ENCODE data around the gene CLCN2.

The CLCN2 gene

GRCh38 chr3:184361932-184362667 lies 695 bp upstream of the CLCN2 start:
- Histone ChIP-seq H3K36me3 (ENCODE audit: control insufficient read depth, insufficient read depth, low read length) (peaks cover 8% of the 10 kb centered on the region), H3K4me1 (ENCODE audit: control insufficient read depth, insufficient read depth, low read length) (peaks cover 7% of the 10 kb centered on the region), H3K4me3 (ENCODE audit: low read length) (peak overlapping the region; percentile 91), H3K27ac (ENCODE audit: low read depth, low read length) (peak overlapping the region; percentile 99), H3K27me3 (ENCODE audit: control insufficient read depth, insufficient read depth, low read length) (no peaks in the 10 kb centered on the region), H3K9ac (ENCODE audit: low read length) (peak overlapping the region; percentile 77)

DNA sequence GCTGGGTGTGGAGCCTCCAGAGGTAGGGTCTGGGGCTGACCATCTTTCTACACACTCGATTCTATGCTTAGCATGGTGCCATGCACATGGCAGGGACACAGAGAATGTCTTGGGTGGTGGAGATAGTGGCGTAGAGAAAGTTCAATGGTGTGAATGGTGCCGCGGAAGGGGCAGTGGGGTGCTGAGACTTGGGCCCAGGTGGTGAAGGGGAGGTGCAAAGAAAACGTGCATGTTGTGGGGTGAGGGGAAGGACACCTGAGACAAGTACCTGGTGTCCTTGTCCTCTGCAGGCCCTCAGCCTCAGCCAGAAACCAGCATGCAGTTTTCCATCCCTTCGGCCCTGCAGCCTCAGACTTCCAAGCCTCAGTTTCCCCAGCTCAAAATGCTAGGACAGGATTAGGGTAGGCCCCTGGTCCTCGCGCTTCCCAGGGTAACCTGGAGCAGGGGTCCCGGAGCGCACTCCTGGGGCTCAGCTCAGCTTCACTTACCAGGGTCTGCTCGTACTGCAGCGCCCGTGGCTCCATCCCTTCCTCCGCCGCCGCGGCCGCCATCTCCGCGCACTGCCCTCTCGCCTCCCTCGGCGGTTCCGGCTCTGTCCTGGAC lies 375 bp downstream of the CLCN2 start:
- Histone ChIP-seq H3K27ac (ENCODE audit: low read depth, low read length) (peak overlapping the region; percentile 99), H3K9ac (ENCODE audit: low read length) (peak overlapping the region; percentile 12)

GRCh38 chr3:184360070-184360928 lies 1.1 kb downstream of the CLCN2 start:
- H3K4me3 ChIP-seq (ENCODE audit: low read length), result peak overlapping the region; percentile 91
- H3K36me3 ChIP-seq (ENCODE audit: control insufficient read depth, insufficient read depth, low read length), result peaks cover 5% of the 10 kb centered on the region
- no peaks in the 10 kb centered on the region for H3K27me3 ChIP-seq (ENCODE audit: control insufficient read depth, insufficient read depth, low read length)
- no peak overlapping the region for H3K27ac ChIP-seq (ENCODE audit: low read depth, low read length)
- H3K9ac ChIP-seq (ENCODE audit: low read length), result peak overlapping the region; percentile 12
- peaks cover 7% of the 10 kb centered on the region for H3K4me1 ChIP-seq (ENCODE audit: control insufficient read depth, insufficient read depth, low read length)

More for the DNA sequence above, 375 bp downstream of the CLCN2 start:
- H3K27me3 ChIP-seq (ENCODE audit: control insufficient read depth, insufficient read depth, low read length), result no peaks in the 10 kb centered on the region
- H3K36me3 ChIP-seq (ENCODE audit: control insufficient read depth, insufficient read depth, low read length), result peaks cover 5% of the 10 kb centered on the region
- peak overlapping the region; percentile 91 for H3K4me3 ChIP-seq (ENCODE audit: low read length)
- peaks cover 7% of the 10 kb centered on the region for H3K4me1 ChIP-seq (ENCODE audit: control insufficient read depth, insufficient read depth, low read length)

- Histone ChIP-seq H3K27ac (ENCODE audit: low read depth, low read length) (no peak overlapping the region), H3K9ac (ENCODE audit: low read length) (no peak overlapping the region), H3K4me1 (ENCODE audit: control insufficient read depth, insufficient read depth, low read length) (peaks cover 7% of the 10 kb centered on the region), H3K36me3 (ENCODE audit: control insufficient read depth, insufficient read depth, low read length) (peaks cover 5% of the 10 kb centered on the region), H3K4me3 (ENCODE audit: low read length) (no peak overlapping the region), H3K27me3 (ENCODE audit: control insufficient read depth, insufficient read depth, low read length) (no peaks in the 10 kb centered on the region)
These were observed 1.8 kb downstream of the CLCN2 start for GRCh38 chr3:184359610-184360009.

DNA sequence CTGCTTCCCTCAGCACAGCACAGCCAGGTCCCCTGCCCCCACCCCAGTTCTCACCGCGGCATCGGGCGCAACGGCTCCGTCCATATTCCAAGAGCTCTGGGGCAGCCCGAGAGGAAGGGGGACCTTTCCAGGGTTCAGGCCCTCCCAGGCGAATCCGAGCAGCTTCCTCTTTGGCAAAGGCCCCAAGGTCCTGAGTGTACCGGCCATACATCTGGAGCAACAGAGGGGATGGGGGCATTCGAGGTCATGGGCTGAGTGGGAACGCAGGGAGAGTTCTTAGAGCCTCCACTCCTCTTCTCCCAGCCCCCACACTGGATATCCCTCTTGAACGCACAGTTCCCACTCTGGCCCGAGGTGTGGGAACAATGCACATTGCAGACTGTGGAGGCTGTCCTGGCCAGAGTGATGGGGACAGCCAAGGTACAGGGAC lies 2.5 kb downstream of the CLCN2 start:
- H3K27ac ChIP-seq (ENCODE audit: low read depth, low read length), result no peak overlapping the region
- no peaks in the 10 kb centered on the region for H3K27me3 ChIP-seq (ENCODE audit: control insufficient read depth, insufficient read depth, low read length)
- peaks cover 5% of the 10 kb centered on the region for H3K4me1 ChIP-seq (ENCODE audit: control insufficient read depth, insufficient read depth, low read length)
- H3K36me3 ChIP-seq (ENCODE audit: control insufficient read depth, insufficient read depth, low read length), result peaks cover 5% of the 10 kb centered on the region
- no peak overlapping the region for H3K4me3 ChIP-seq (ENCODE audit: low read length)
- no peak overlapping the region for H3K9ac ChIP-seq (ENCODE audit: low read length)

DNA sequence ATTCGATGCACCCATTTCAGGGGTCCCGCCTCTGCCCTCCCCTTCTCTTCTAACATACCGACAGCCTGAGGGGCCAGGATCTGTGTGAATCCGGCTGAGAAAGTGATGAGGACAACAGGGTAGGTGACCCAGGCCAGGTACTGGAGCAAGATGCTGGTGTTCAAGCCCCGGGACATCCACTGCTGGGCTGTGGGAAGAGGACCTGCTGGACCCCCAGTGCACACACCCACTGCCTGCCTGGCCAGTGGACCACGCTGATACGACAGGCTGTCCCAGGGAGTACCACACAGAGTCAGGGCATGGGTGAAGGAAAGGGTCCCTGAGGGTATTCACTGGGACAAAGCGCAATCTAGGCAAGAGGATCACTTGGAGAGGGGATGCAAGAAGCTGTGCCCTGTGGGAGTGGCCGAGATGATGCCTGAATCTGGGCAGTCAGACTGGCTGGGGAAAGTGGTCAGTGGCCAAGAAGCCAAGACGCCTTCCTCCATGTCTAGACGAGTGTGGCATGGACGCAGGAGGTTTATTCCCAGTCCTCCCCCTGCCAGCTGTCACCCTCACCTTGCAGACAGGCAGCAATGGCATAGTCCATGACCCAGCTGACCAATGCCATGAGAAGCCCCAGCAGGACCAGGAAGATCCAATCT lies 3.2 kb downstream of the CLCN2 start:
- H3K27ac ChIP-seq (ENCODE audit: low read depth, low read length), result no peak overlapping the region

DNA sequence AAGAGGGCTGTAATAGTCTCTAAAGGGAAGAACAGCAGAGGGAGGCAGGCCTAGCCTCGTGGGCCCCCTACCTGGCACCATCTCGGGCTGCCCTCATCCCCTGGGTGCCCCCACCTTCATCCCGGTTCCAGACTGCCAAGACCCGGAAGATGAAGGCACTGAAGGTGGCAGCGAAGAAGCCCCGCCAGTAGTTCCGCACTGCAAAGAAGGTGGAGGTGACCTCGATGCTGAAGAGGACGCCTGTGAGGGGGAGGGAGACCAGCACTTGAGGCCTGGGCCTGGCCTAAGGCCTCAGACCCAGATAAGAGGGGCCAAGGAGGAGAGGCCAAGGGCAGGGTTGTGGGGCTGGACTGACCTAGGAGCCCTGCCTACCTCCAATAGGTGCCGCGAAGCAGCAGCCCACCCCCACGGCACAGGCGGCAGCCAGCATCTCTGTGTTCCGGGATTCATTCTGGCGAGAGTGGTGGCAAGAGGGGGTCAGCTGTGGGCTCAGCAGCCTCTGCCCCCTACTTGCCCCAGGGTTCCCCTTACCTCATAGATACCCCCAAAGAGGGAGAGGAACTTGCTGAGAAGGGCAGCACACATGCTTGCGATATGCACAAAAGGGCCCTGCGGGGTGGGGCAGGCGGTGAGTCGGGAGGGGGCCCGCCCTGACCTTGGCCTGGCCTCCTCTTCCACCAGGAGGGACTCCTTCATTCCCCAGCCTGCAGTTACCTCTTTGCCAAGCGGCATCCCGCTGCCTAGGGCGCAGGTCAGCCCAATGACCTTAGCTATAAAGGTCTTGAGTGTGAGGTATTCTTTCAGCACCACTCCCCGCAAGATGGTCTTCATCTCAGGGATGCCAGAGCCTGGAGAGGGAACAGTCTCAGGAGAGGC lies 3.9 kb downstream of the CLCN2 start:
- peaks cover 5% of the 10 kb centered on the region for H3K4me1 ChIP-seq (ENCODE audit: control insufficient read depth, insufficient read depth, low read length)
- no peaks in the 10 kb centered on the region for H3K27me3 ChIP-seq (ENCODE audit: control insufficient read depth, insufficient read depth, low read length)
- H3K36me3 ChIP-seq (ENCODE audit: control insufficient read depth, insufficient read depth, low read length), result peaks cover 5% of the 10 kb centered on the region
- no peak overlapping the region for H3K27ac ChIP-seq (ENCODE audit: low read depth, low read length)
- H3K9ac ChIP-seq (ENCODE audit: low read length), result no peak overlapping the region
- no peak overlapping the region for H3K4me3 ChIP-seq (ENCODE audit: low read length)

More for the DNA sequence above, 3.2 kb downstream of the CLCN2 start:
- H3K4me1 ChIP-seq (ENCODE audit: control insufficient read depth, insufficient read depth, low read length), result peaks cover 5% of the 10 kb centered on the region
- H3K4me3 ChIP-seq (ENCODE audit: low read length), result no peak overlapping the region
- peaks cover 5% of the 10 kb centered on the region for H3K36me3 ChIP-seq (ENCODE audit: control insufficient read depth, insufficient read depth, low read length)
- H3K27me3 ChIP-seq (ENCODE audit: control insufficient read depth, insufficient read depth, low read length), result no peaks in the 10 kb centered on the region
- H3K9ac ChIP-seq (ENCODE audit: low read length), result no peak overlapping the region

DNA sequence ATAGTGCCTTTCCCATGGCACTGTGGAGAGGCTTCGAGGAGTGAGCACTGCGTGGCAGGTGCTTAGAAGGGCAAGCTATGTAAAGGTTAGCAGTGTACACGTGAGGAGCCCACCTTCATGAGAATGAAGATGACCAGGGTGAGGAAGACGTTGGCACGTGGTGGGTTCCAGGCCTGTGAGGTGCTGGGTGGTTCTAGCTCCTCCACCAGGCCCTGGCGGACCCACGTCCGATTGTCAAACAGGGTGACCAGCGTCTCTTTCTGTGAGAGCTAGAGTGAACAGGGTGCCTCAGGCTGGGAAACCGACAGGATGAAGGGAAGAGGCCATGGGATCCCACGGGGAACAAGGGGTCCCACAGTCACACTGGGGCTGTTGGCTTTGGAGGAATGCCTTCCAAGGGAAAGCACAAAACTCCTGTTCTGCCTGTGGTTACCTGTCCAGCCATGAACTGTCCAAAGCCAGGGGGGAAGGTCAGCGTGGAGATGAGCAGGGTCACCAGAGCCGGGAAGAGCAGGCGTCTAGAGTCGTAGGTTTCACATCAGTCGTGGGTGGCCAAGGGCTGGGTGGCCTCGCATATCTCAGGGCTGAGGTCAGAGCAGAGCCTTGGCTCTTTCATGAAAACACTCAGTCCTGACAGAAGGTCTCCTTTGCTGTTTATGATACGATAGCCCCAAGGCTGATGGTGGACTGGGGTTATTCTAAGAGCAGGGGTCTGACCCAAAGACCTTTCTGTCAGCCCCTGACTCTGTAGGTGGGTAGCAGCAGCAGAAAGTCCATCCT lies 6.0 kb downstream of the CLCN2 start:
- H3K36me3 ChIP-seq (ENCODE audit: control insufficient read depth, insufficient read depth, low read length), result peaks cover 5% of the 10 kb centered on the region
- no peak overlapping the region for H3K27ac ChIP-seq (ENCODE audit: low read depth, low read length)
- no peaks in the 10 kb centered on the region for H3K27me3 ChIP-seq (ENCODE audit: control insufficient read depth, insufficient read depth, low read length)
- H3K4me1 ChIP-seq (ENCODE audit: control insufficient read depth, insufficient read depth, low read length), result no peaks in the 10 kb centered on the region
- H3K9ac ChIP-seq (ENCODE audit: low read length), result no peak overlapping the region
- H3K4me3 ChIP-seq (ENCODE audit: low read length), result no peak overlapping the region

GRCh38 chr3:184354754-184355153 lies 6.7 kb downstream of the CLCN2 start:
- H3K36me3 ChIP-seq (ENCODE audit: control insufficient read depth, insufficient read depth, low read length), result peaks cover 5% of the 10 kb centered on the region
- H3K27me3 ChIP-seq (ENCODE audit: control insufficient read depth, insufficient read depth, low read length), result no peaks in the 10 kb centered on the region
- no peak overlapping the region for H3K27ac ChIP-seq (ENCODE audit: low read depth, low read length)
- H3K4me1 ChIP-seq (ENCODE audit: control insufficient read depth, insufficient read depth, low read length), result no peaks in the 10 kb centered on the region
- H3K4me3 ChIP-seq (ENCODE audit: low read length), result no peak overlapping the region
- no peak overlapping the region for H3K9ac ChIP-seq (ENCODE audit: low read length)

GRCh38 chr3:184354121-184354728 lies 7.2 kb downstream of the CLCN2 start:
- peaks cover 5% of the 10 kb centered on the region for H3K36me3 ChIP-seq (ENCODE audit: control insufficient read depth, insufficient read depth, low read length)
- no peak overlapping the region for H3K4me3 ChIP-seq (ENCODE audit: low read length)
- H3K9ac ChIP-seq (ENCODE audit: low read length), result no peak overlapping the region

More at GRCh38 chr3:184354121-184354728, 7.2 kb downstream of the CLCN2 start:
- H3K4me1 ChIP-seq (ENCODE audit: control insufficient read depth, insufficient read depth, low read length), result no peaks in the 10 kb centered on the region
- no peaks in the 10 kb centered on the region for H3K27me3 ChIP-seq (ENCODE audit: control insufficient read depth, insufficient read depth, low read length)
- no peak overlapping the region for H3K27ac ChIP-seq (ENCODE audit: low read depth, low read length)

Data from rectal smooth muscle tissue (tissue), 1 donor.